Erythroblast (primary cell): Measurements from ENCODE around the gene AP4M1.
A peak's percentile ranks its signal among the peaks of the same experiment; 100 is the strongest.

Source experiments
- DNase-seq, 2 experiments: peaks; one replicate each; lab custom pipeline; 2025; lab: John Stamatoyannopoulos, UW
- GATA1 ChIP-seq: IDR thresholded peaks from 2 replicates; pipeline ENCODE4 v1.6.1; 2011; ENCODE audit warnings: low read depth, mild to moderate bottlenecking, control low read depth, low read length, moderate library complexity
- POLR2A ChIP-seq: IDR thresholded peaks from 2 replicates; pipeline ENCODE4 v1.6.1; 2011; ENCODE audit warnings: mild to moderate bottlenecking, low read length

Gene AP4M1

DNA sequence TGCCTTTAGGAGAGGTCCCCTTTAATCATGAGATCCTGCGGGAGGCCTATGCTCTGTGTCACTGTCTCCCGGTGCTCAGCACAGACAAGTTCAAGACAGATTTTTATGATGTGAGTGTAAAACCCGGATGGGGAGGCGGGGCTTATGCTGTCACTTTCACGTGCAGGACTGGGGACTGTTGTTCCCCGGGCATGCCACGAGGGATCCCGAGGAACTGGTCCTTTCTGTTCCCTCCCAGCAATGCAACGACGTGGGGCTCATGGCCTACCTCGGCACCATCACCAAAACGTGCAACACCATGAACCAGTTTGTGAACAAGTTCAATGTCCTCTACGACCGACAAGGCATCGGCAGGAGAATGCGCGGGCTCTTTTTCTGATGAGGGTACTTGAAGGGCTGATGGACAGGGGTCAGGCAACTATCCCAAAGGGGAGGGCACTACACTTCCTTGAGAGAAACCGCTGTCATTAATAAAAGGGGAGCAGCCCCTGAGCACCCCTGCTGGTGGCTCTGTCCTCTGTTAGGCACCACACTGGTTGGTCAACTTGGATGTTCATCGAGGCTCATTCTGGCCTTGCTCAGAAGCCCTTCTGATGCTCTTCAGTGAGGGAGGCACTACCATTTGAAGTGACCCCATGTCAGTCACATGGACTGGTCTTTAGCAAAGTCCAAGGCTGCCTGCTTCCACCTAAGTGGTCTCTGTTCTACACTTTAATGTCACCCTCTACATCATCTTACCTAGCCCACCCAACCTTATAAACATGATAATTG is 9.8 kb upstream of the AP4M1 start:
- peak; percentile 42 to 52 for DNase-seq
- TF ChIP-seq POLR2A: peak; percentile 38
- TF ChIP-seq GATA1: no peak

DNA sequence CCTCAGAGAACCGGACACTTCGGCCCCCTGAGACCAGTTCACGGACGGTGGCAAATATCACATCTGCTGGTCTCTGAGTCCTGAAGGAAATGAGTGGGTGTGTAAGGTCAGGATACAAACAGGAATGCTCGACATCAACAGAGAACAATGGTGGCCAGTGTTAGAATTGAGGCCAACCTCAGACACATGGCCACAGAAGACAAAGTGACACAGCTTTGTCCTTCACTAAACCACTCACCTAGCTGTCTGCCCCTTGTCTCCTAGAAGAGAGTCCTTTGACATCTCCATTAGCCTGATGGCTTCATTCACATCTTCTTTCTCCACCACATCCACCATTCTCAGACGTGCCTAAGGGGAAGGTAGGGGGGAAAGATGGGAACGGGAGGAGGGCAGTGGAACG is 8.4 kb upstream of the AP4M1 start:
- no peak for TF ChIP-seq GATA1
- no peak for TF ChIP-seq POLR2A
- DNase-seq: no peak

DNA sequence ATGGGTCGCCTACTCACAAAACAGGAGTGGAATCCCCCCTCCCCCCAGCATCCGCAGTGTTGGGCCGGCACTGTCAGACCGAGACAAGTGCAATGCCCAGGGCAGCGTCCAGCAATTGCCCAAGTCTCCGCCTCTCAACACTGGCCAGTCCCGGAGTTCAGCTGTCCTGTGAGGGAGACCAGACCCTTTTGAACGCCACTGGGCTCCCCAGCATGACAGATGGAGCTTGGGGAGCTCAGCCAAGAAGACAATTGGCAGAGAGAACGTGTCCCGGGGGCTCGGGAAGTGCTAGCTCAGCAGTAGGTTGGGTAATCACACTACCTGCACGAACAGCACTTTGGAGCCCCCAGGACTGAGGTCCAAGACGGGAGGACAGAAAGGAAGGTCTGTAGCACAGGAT is 7.9 kb upstream of the AP4M1 start:
- TF ChIP-seq POLR2A (no peak), GATA1 (no peak)
- DNase-seq: no peak

DNA sequence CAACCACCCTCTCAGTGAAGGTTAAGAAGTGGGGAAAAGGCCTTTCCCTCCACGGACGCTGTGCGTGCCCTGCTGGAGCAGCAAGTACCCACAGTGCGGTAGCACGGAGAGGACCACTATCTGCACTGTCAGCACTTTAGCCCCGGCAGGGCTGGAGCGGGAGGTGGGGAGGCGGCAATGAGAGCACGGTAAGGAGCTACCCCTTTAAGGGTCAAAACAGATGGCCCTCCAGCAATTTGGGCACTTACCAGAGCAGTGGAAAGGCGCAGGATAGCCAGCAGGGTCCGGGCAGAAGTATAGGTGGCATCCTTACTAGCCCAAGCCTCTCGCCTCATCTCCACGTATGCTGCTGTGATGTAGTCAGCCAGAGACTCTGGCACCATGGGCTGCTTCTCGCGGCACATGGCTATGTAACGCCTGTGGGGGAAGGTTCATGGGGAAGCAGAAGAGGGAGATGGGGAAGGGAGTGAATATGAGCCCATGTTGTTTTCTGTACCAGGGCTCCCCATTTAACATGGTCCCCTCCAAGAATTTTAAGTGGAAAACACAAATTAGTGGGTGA is 7.4 kb upstream of the AP4M1 start:
- TF ChIP-seq POLR2A: peak; percentile 38
- TF ChIP-seq GATA1: no peak
- no peak for DNase-seq

DNA sequence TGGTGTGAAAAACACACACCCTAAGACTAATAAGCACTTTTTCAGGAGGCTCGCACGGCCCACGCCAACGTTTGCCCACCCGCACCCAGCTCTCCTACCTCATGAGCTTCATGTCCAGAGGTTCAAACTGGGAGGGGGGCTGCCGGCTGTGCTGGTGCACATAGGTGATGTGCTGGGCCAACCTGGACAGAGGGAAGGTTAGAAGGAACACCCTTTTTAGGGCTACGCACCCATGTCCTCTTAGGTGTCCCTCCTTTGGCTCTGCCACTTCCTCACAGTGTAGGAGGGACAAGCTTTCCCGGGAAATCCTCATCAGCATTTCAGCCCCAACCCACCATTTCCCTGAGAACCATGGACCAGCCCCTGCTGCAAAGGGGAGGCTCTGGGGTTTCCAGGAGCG is 6.2 kb upstream of the AP4M1 start:
- TF ChIP-seq GATA1: no peak
- TF ChIP-seq POLR2A: no peak

DNA sequence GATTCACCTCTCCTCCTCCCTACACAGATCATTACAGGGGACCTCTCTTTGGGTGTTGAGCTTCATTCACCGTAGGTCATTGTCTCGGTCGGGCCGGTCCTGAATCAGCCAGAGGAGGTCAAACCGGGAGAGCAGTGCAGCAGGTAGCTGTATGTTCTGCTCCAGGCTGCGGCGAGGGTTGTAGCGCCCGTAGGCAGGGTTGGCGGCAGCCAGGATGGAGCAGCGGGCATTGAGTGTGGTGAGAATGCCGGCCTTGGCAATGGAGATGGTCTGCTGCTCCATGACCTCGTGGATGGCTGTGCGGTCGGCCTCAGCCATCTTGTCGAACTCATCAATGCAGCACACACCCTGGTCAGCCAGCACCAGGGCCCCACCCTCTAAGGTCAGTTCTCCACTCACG is 5.7 kb upstream of the AP4M1 start:
- TF ChIP-seq POLR2A (no peak), GATA1 (no peak)
- DNase-seq: no peak

More for the DNA sequence above, 6.2 kb upstream of the AP4M1 start:
- no peak for DNase-seq

DNA sequence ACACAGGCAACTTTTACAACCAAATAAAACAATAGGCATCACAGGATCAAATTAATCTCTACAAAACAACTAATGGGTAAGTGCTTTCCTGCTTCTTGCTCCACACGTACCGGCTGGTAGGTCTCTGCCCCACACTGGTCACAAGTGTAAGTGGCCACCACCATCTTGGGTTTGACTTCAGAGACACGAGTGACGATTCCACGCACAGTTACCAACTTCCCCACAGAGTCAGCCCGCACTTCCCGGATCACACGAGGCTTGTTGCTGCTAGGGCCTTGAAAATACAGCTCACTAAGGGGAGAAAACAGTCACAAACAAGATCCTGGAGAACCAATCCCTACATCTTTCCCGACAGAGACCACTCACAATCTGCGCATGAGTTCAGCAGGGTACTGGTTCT is 2.5 kb upstream of the AP4M1 start:
- no peak for DNase-seq
- TF ChIP-seq POLR2A: no peak

DNA sequence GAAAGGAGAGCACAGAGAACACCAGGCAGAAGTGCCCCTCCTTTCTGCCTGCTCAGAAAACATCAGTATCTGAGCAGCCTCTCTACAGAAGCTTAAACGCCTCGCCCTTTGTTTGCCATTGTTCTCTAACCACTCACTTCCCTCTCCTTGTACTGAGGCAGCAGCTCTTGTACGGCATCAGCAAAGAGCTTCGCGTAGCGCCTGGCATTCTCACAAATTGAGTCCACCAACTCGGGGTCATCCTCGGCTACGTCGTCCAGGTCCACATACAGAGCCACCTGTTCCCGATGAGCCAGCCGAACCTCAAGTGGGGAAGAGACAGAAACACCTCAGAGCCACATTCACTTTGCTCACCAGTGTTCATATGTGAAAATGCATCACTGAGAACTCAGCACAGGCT is 2.0 kb upstream of the AP4M1 start:
- TF ChIP-seq GATA1 (no peak), POLR2A (no peak)
- DNase-seq: no peak

DNA sequence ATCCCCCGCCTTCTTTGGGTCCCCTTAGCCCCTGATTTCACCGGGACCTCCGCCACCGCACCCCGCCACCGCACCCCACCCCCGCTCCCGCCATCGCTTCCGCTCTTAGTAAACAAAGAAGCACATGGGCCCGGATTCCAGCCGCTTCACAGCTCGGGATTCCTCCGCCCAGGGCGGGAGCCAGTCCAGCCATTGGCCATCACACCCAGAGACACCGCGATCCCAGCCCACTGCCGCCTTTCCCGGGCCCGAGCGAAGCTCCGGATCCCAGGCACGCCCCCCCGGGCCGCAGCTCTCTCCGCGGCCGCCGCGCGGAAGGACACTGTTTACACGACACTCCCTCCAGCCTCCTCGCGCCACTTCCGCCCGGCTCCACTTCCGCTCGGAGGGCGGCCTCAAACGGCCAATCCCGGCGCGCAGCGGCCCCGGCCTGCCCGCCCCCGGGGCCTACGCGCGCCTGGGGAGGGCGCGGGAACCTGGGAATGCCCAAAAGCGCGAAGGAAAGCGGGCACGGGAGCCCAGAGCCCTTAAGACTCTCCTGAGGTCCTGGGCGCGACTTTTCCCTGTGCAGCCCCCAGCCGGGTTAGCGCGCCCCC is 925 bp upstream of the AP4M1 start:
- peak; percentile 96 to 97 for DNase-seq
- TF ChIP-seq POLR2A: no peak
- TF ChIP-seq GATA1: no peak

DNA sequence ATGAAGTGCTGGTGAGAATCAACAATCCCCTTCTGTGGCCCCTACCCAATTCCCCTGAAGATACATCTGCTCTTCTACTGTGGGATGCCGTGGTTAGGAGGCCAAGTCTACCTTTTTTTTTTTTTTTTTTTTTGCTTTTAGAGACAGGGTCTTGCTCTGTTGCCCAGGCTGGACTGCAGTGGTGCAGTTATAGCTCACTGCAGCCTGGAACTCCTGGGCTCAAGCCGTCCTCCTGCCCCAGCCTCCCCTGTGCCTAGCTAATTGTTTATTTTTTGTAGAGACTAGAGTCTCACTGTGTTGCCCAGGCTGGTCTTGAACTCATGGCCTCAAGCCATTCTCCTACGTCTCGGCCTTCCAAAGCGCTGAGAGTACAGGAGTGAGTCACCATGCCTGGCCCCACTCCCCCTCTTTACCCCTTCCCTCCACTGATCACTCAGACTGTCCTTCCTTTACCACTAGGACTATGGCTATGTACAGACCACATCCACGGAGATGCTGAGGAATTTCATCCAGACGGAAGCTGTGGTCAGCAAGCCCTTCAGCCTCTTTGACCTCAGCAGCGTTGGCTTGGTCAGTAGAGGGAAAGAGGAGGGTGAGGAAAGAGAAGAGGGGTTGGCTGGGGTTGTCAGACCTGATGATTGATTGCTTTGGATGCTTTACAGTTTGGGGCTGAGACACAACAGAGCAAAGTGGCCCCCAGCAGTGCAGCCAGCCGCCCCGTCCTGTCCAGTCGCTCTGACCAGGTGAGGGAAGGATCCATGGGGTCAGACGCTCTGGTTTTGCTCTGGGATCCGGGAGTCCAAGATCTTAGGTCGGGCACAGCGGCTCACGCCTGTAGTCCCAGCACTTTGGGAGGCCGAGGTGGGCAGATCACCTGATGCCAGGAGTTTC is 1.8 kb downstream of the AP4M1 start:
- no peak for TF ChIP-seq POLR2A
- TF ChIP-seq GATA1: no peak
- DNase-seq: no peak

DNA sequence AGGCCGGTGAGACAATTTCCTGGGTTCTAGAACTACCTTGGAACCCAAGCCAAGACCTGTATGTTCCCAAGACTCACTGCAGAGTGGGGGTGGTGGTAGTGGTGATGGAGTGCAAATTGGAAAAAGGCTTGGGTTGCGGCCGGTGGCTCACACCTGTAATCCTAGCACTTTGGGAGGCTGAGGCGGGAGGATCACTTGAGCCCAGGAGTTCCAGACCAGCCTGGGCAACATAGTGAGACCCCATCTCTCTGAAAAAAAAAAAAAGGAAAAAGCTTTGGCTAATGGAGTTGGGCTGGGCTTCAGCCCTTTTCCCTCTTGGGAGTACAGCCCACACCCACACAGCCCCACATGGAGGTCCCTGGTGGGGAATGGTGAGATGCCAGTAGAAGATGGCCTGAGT is 4.1 kb downstream of the AP4M1 start:
- DNase-seq: no peak
- TF ChIP-seq POLR2A (no peak), GATA1 (no peak)

DNA sequence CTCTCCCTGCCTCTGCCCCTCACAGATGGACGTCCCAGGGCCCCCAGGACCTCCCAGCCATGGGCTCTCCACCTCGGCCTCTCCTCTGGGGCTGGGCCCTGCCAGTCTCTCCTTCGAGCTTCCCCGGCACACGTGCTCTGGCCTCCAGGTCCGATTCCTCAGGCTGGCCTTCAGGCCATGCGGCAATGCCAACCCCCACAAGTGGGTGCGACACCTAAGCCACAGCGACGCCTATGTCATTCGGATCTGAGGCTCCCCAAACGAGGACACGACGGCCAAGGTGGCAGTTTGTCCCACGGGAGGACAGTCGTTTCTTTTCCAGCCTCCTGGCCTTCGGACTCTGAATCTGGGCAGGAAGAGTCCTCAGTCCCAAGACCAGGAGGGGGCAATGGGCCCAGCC is 5.2 kb downstream of the AP4M1 start:
- TF ChIP-seq POLR2A: no peak
- no peak for DNase-seq

DNA sequence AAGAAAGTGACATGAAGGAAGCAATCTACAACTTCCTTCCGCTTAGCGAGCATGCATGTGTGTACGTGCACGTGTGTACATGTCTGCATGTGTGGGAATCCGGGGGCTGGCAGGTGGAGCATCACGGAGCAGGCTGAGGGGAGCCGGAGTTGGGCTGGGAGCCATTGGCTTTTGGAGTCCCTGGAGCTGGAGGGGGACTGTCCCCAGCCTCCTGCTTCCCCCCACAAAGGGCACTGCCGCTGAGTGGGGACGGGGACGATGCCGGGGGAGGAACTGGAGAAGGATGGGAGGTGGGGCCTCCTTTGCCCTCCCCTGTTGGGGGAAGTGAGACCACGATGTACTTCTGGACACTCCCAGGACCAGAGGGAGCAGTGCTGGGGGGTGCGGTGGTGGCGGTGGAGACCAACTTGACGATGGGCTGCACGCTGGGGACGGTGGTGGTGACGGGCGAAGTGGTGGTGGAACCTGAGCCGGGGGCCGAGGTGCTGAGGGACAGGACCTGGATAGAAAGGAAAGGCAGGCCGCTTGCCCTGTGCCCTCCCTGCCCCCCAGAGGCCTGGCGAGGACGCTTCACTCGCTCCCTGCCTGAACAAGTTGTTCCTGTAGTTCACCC is 5.8 kb downstream of the AP4M1 start:
- no peak for DNase-seq
- no peak for TF ChIP-seq POLR2A
- TF ChIP-seq GATA1: no peak
